Fibroblast of lung (primary cell): ENCODE results near the gene VPS4A. TPM values are rescaled to one million over a fixed set of nuclear protein-coding genes. Genes with fewer than 3 reads are reported as not detected.
A peak's percentile ranks its signal among the peaks of the same experiment; 100 is the strongest.

ENCODE experiments used
- DNase-seq, 2 donors: peaks; one replicate each; pipeline versions ENCODE4 v3.0.0 to v3.0.0-alpha.2; 2010; ENCODE audit warnings: low read depth in 2 of 2
- H2AFZ ChIP-seq: 2 replicates; pipeline ENCODE4 v1.5.1; 2012; ENCODE audit warnings: low read length, control low read depth, inconsistent platforms
- H3K27ac ChIP-seq: 2 replicates; pipeline ENCODE4 v1.5.1; 2011; ENCODE audit warnings: low read length, control low read depth; ENCODE audit not compliant: insufficient read depth
- H3K27me3 ChIP-seq: 2 replicates; pipeline ENCODE4 v1.5.1; 2011; ENCODE audit warnings: mild to moderate bottlenecking, low read length; ENCODE audit not compliant: control insufficient read depth, insufficient read depth
- H3K36me3 ChIP-seq: 2 replicates; pipeline ENCODE4 v1.5.1; 2011; ENCODE audit warnings: low read length; ENCODE audit not compliant: control insufficient read depth, insufficient read depth
- H3K4me1 ChIP-seq: 2 replicates; pipeline ENCODE4 v1.5.1; 2011; ENCODE audit warnings: low read length; ENCODE audit not compliant: control insufficient read depth, insufficient read depth; ENCODE audit errors: extremely low read depth
- H3K4me2 ChIP-seq: 2 replicates; pipeline ENCODE4 v1.5.1; 2011; ENCODE audit warnings: low read length, control low read depth; ENCODE audit not compliant: insufficient read depth; ENCODE audit errors: extremely low read depth
- H3K4me3 ChIP-seq, 4 experiments: fragments of 200-600 bp in 1 of 4; sonication (generic) in 1 of 4; replicated peaks in 1 of 4; 2 replicates each; pipeline ENCODE4 v1.5.1; 2011 to 2016; ENCODE audit warnings: low read length in 4 of 4, low read depth in 3 of 4, mild to moderate bottlenecking in 3 of 4, control low read depth in 2 of 4, inconsistent platforms in 1 of 4, mixed read lengths in 1 of 4; ENCODE audit not compliant: insufficient read depth in 1 of 4; ENCODE audit errors: control extremely low read depth in 1 of 4
- H3K79me2 ChIP-seq: 2 replicates; pipeline ENCODE4 v1.5.1; 2012; ENCODE audit warnings: mild to moderate bottlenecking, low read length, inconsistent platforms; ENCODE audit not compliant: control insufficient read depth, insufficient read depth
- H3K9ac ChIP-seq: 2 replicates; pipeline ENCODE4 v1.5.1; 2011; ENCODE audit warnings: mild to moderate bottlenecking, low read length, control low read depth; ENCODE audit not compliant: insufficient read depth
- H3K9me3 ChIP-seq: 2 replicates; pipeline ENCODE4 v1.5.1; 2012; ENCODE audit warnings: low read depth, low read length; ENCODE audit not compliant: control insufficient read depth, insufficient read depth
- H4K20me1 ChIP-seq: 2 replicates; pipeline ENCODE4 v1.5.1; 2011; ENCODE audit warnings: low read length; ENCODE audit not compliant: control insufficient read depth, insufficient read depth; ENCODE audit errors: extremely low read depth
- EZH2 ChIP-seq: IDR thresholded peaks from 2 replicates; pipeline ENCODE4 v1.5.1; 2012; ENCODE audit warnings: low read length, control low read depth, mild to moderate bottlenecking; ENCODE audit errors: missing control alignments
- polyA plus RNA-seq, 2 donors: library from polyadenylated mRNA; depleted of rRNA in 1 of 2; stranded (reverse) in 1 of 2; unstranded in 1 of 2; fragments of >200 nt; gene quantifications; 2 replicates each; pipeline ENCODE4 v1.2.1, GENCODE V29; 2011 to 2012; ENCODE audit warnings: missing spikeins in 1 of 2
- total RNA-seq: library from RNA; depleted of rRNA; stranded (reverse); fragments of >200 nt; gene quantifications from 2 replicates; pipeline ENCODE4 v1.2.1, GENCODE V29; 2014
- TF ChIP-seq, protein P1 (sequence below), 2 donors: IDR thresholded peaks in 1 of 2; conservative IDR thresholded peaks in 1 of 2; 1 replicate in 1 of 2; 2 replicates in 1 of 2; pipeline ENCODE4 v1.5.1; 2011 to 2012; ENCODE audit warnings: low read length in 2 of 2, control low read depth in 1 of 2, inconsistent platforms in 1 of 2, low read depth in 1 of 2, mild to moderate bottlenecking in 1 of 2

Gene VPS4A
- total and polyA plus RNA-seq, 2 donors (not counting 1 experiment from before 2014, with no cell fraction given), result 14.5 to 39.8 TPM

DNA sequence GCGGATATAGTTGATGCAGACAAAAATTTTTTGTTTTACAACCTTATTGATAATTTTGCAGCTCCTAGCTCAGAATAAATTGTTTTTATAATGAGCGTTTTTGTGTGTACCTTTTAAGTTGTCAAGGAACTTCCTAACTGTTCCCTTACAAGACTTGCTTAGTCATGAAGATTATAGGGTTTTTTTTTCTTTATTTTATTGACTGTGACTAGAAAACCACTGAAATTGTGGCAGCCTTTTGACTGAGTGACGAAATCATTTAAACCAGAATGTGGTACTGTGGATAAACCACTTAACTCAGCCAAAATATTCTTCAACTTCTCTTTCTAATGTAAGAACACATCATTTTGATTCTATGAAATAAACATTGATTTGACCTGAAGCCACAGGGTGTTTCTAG, 40.8 kb upstream of the VPS4A start:
- TF ChIP-seq, protein P1, sequence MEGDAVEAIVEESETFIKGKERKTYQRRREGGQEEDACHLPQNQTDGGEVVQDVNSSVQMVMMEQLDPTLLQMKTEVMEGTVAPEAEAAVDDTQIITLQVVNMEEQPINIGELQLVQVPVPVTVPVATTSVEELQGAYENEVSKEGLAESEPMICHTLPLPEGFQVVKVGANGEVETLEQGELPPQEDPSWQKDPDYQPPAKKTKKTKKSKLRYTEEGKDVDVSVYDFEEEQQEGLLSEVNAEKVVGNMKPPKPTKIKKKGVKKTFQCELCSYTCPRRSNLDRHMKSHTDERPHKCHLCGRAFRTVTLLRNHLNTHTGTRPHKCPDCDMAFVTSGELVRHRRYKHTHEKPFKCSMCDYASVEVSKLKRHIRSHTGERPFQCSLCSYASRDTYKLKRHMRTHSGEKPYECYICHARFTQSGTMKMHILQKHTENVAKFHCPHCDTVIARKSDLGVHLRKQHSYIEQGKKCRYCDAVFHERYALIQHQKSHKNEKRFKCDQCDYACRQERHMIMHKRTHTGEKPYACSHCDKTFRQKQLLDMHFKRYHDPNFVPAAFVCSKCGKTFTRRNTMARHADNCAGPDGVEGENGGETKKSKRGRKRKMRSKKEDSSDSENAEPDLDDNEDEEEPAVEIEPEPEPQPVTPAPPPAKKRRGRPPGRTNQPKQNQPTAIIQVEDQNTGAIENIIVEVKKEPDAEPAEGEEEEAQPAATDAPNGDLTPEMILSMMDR (conservative IDR thresholded peaks at IDR 0.05 in 1 of 2, IDR thresholded peaks at IDR 0.05 in 1 of 2; ENCODE audit: low read depth in 1 of 2, low read length in 2 of 2), result no peak
- TF ChIP-seq EZH2, result no peak
- Histone ChIP-seq H3K36me3 (peaks cover 5% of the 10 kb centered on the region), H3K79me2 (peaks cover 5% of the 10 kb centered on the region)

GRCh38 chr16:69270831-69271230, 40.3 kb upstream of the VPS4A start:
- TF ChIP-seq EZH2, result no peak
- TF ChIP-seq, protein P1 (conservative IDR thresholded peaks at IDR 0.05 in 1 of 2, IDR thresholded peaks at IDR 0.05 in 1 of 2; ENCODE audit: low read depth in 1 of 2, low read length in 2 of 2), result no peak
- no peak overlapping the region for H3K9ac ChIP-seq
- H3K4me2 ChIP-seq, result no peak overlapping the region
- H3K9me3 ChIP-seq, result no peaks in the 10 kb centered on the region
- no peaks in the 10 kb centered on the region for H4K20me1 ChIP-seq
- peaks cover 13% of the 10 kb centered on the region for H3K4me1 ChIP-seq
- no peak overlapping the region for H3K4me3 ChIP-seq
- no peak overlapping the region for H3K27ac ChIP-seq
- H3K36me3 ChIP-seq, result peaks cover 3% of the 10 kb centered on the region
- H3K79me2 ChIP-seq, result peaks cover 5% of the 10 kb centered on the region
- no peak overlapping the region for H2AFZ ChIP-seq
- H3K27me3 ChIP-seq, result no peaks in the 10 kb centered on the region
- DNase-seq, result peak in 1 of 2 donors; percentile 18

More for the DNA sequence above, 40.8 kb upstream of the VPS4A start:
- Histone ChIP-seq H3K4me3 (no peak overlapping the region), H3K9me3 (no peaks in the 10 kb centered on the region), H3K27ac (peak overlapping the region; percentile 11), H3K9ac (no peak overlapping the region), H4K20me1 (no peaks in the 10 kb centered on the region), H3K4me2 (no peak overlapping the region), H3K4me1 (peaks cover 10% of the 10 kb centered on the region), H3K27me3 (no peaks in the 10 kb centered on the region), H2AFZ (no peak overlapping the region)
- DNase-seq, result peak in 1 of 2 donors; percentile 67

GRCh38 chr16:69273009-69273408, 38.1 kb upstream of the VPS4A start:
- H3K27ac ChIP-seq, result no peak overlapping the region
- H2AFZ ChIP-seq, result no peak overlapping the region
- H3K4me2 ChIP-seq, result no peak overlapping the region
- H3K27me3 ChIP-seq, result no peaks in the 10 kb centered on the region
- peak; percentile 78 to 92 for DNase-seq
- H3K36me3 ChIP-seq, result no peaks in the 10 kb centered on the region
- H3K9ac ChIP-seq, result no peak overlapping the region
- peaks cover 5% of the 10 kb centered on the region for H3K79me2 ChIP-seq
- H3K4me3 ChIP-seq, result no peak overlapping the region
- no peaks in the 10 kb centered on the region for H3K9me3 ChIP-seq
- no peak for TF ChIP-seq EZH2
- TF ChIP-seq, protein P1 (conservative IDR thresholded peaks at IDR 0.05 in 1 of 2, IDR thresholded peaks at IDR 0.05 in 1 of 2; ENCODE audit: low read depth in 1 of 2, low read length in 2 of 2), result no peak
- H3K4me1 ChIP-seq, result peaks cover 23% of the 10 kb centered on the region
- no peaks in the 10 kb centered on the region for H4K20me1 ChIP-seq
